ENCODE data around the gene CCNI.

The CCNI gene

DNA sequence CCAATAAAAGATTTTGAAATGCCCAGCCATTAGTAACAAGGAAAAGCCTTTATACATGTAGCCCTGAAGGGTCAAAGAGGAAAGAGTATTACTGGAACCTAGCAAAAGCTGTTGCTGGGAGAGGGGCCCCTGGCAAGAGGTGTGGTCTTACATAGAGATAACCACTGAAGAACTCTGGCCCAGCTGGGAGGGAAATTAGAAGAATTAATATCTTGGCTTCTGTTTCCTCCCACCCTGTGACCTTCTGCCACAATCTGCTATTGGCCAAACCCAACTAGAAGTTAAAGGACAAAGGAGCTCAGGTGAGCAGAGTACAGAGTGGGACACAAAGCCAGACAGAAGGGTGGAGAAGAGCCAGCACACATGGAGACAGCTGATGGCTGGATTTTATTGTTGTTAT lies 41.9 kb upstream of the CCNI start:
- Histone ChIP-seq H2AFZ (ENCODE audit: low read length) (no peak overlapping the region), H3K9ac (ENCODE audit: low read length) (no peak overlapping the region), H3K27me3 (ENCODE audit: insufficient read depth, low read length) (no peaks in the 10 kb centered on the region)

DNA sequence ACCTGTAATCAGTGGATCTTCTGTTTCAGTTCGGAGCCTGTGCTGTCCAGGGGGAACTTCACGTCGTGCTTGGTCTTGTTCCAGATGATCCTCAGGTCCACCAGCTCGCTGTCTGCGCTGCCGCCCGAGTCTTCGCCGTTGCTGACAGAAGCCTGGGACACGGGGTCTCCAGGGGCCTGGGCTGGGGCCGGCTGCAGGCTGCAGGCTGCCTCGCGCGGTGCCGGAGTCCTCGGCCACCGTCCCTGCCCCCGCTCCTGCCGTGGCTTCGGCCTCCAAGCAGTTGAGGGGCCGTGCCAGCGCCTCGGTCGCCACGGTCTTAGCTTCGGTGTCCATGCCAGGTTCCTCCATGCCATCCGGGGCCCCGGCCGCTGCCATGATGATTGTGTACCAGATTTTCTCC lies 37.3 kb upstream of the CCNI start:
- TF ChIP-seq, protein P1, sequence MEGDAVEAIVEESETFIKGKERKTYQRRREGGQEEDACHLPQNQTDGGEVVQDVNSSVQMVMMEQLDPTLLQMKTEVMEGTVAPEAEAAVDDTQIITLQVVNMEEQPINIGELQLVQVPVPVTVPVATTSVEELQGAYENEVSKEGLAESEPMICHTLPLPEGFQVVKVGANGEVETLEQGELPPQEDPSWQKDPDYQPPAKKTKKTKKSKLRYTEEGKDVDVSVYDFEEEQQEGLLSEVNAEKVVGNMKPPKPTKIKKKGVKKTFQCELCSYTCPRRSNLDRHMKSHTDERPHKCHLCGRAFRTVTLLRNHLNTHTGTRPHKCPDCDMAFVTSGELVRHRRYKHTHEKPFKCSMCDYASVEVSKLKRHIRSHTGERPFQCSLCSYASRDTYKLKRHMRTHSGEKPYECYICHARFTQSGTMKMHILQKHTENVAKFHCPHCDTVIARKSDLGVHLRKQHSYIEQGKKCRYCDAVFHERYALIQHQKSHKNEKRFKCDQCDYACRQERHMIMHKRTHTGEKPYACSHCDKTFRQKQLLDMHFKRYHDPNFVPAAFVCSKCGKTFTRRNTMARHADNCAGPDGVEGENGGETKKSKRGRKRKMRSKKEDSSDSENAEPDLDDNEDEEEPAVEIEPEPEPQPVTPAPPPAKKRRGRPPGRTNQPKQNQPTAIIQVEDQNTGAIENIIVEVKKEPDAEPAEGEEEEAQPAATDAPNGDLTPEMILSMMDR (IDR thresholded peaks at IDR 0.05; ENCODE audit: low read length): no peak
- TF ChIP-seq EZH2 (IDR thresholded peaks at IDR 0.05; ENCODE audit: borderline replicate concordance, low read length): no peak

More for the DNA sequence above, 41.9 kb upstream of the CCNI start:
- no peak overlapping the region for H3K4me2 ChIP-seq (ENCODE audit: low read length)
- H4K20me1 ChIP-seq (ENCODE audit: insufficient read depth, low read length): no peaks in the 10 kb centered on the region
- H3K4me3 ChIP-seq (ENCODE audit: low read depth, low read length, poor library complexity, severe bottlenecking): no peak overlapping the region
- TF ChIP-seq, protein P1 (IDR thresholded peaks at IDR 0.05; ENCODE audit: low read length): no peak
- TF ChIP-seq EZH2 (IDR thresholded peaks at IDR 0.05; ENCODE audit: borderline replicate concordance, low read length): no peak
- H3K79me2 ChIP-seq (ENCODE audit: insufficient read depth, low read length): no peaks in the 10 kb centered on the region
- H3F3A ChIP-seq (ENCODE audit: insufficient read depth, low read length): no peaks in the 10 kb centered on the region
- H3K4me1 ChIP-seq (ENCODE audit: insufficient read depth, low read length, severe bottlenecking): peaks cover 14% of the 10 kb centered on the region
- no peaks in the 10 kb centered on the region for H3K36me3 ChIP-seq (ENCODE audit: insufficient read depth, low read length)
- no peak overlapping the region for H3K27ac ChIP-seq (ENCODE audit: low read depth, low read length, poor library complexity, severe bottlenecking)
- H3K9me2 ChIP-seq (ENCODE audit: low read depth, low read length): no peaks in the 10 kb centered on the region
- H3K9me3 ChIP-seq (ENCODE audit: low read length): no peaks in the 10 kb centered on the region

DNA sequence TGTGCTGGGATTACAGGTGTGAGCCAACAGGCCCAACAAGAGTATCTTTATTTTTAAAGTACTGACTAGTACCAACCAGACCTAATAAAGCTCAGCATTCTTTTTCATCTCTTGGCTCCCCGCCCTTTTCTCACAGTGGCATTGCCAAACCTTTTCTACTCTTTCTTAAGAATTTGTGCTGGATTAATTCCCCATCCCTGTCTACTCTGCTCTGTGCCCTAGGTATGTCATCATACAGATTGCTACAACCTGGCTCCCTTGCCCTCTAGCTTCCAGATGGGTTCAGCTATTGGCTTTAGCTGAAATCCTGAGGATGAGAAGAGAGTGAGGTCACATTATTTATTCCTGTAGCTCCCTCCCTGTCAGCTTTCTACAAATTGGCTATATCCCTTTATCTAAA lies 34.9 kb upstream of the CCNI start:
- H3K79me2 ChIP-seq (ENCODE audit: insufficient read depth, low read length): no peaks in the 10 kb centered on the region
- no peaks in the 10 kb centered on the region for H3K9me2 ChIP-seq (ENCODE audit: low read depth, low read length)
- H3K4me2 ChIP-seq (ENCODE audit: low read length): no peak overlapping the region
- no peaks in the 10 kb centered on the region for H3K4me1 ChIP-seq (ENCODE audit: insufficient read depth, low read length, severe bottlenecking)
- no peaks in the 10 kb centered on the region for H4K20me1 ChIP-seq (ENCODE audit: insufficient read depth, low read length)
- H3K4me3 ChIP-seq (ENCODE audit: low read depth, low read length, poor library complexity, severe bottlenecking): no peak overlapping the region
- H3K36me3 ChIP-seq (ENCODE audit: insufficient read depth, low read length): no peaks in the 10 kb centered on the region
- H3K9ac ChIP-seq (ENCODE audit: low read length): no peak overlapping the region
- no peak overlapping the region for H3K27ac ChIP-seq (ENCODE audit: low read depth, low read length, poor library complexity, severe bottlenecking)
- no peaks in the 10 kb centered on the region for H3F3A ChIP-seq (ENCODE audit: insufficient read depth, low read length)
- H2AFZ ChIP-seq (ENCODE audit: low read length): no peak overlapping the region
- H3K9me3 ChIP-seq (ENCODE audit: low read length): no peaks in the 10 kb centered on the region
- no peaks in the 10 kb centered on the region for H3K27me3 ChIP-seq (ENCODE audit: insufficient read depth, low read length)
- TF ChIP-seq, protein P1 (IDR thresholded peaks at IDR 0.05; ENCODE audit: low read length): no peak
- TF ChIP-seq EZH2 (IDR thresholded peaks at IDR 0.05; ENCODE audit: borderline replicate concordance, low read length): no peak

More for the DNA sequence above, 37.3 kb upstream of the CCNI start:
- Histone ChIP-seq H3K27me3 (ENCODE audit: insufficient read depth, low read length) (no peaks in the 10 kb centered on the region), H3K4me1 (ENCODE audit: insufficient read depth, low read length, severe bottlenecking) (no peaks in the 10 kb centered on the region), H3K27ac (ENCODE audit: low read depth, low read length, poor library complexity, severe bottlenecking) (no peak overlapping the region), H4K20me1 (ENCODE audit: insufficient read depth, low read length) (no peaks in the 10 kb centered on the region), H3K36me3 (ENCODE audit: insufficient read depth, low read length) (no peaks in the 10 kb centered on the region), H3K9me2 (ENCODE audit: low read depth, low read length) (no peaks in the 10 kb centered on the region), H2AFZ (ENCODE audit: low read length) (no peak overlapping the region), H3K4me3 (ENCODE audit: low read depth, low read length, poor library complexity, severe bottlenecking) (no peak overlapping the region), H3K4me2 (ENCODE audit: low read length) (no peak overlapping the region), H3K79me2 (ENCODE audit: insufficient read depth, low read length) (no peaks in the 10 kb centered on the region), H3K9ac (ENCODE audit: low read length) (no peak overlapping the region), H3F3A (ENCODE audit: insufficient read depth, low read length) (no peaks in the 10 kb centered on the region), H3K9me3 (ENCODE audit: low read length) (no peaks in the 10 kb centered on the region)
